ENCODE data around the gene MAST1.
"Not testable (repeated sequence)": the region's sequence is repeated elsewhere in the genome, so short reads cannot be mapped to it uniquely, and the experiment has no call there.

Gene MAST1

GRCh38 chr19:12872941-12873890, 34.9 kb downstream of the MAST1 start:
- peak; percentile 72 for DNase-seq

- no peak for DNase-seq
Observed at GRCh38 chr19:12873891-12874745, 35.8 kb downstream of the MAST1 start.

DNA sequence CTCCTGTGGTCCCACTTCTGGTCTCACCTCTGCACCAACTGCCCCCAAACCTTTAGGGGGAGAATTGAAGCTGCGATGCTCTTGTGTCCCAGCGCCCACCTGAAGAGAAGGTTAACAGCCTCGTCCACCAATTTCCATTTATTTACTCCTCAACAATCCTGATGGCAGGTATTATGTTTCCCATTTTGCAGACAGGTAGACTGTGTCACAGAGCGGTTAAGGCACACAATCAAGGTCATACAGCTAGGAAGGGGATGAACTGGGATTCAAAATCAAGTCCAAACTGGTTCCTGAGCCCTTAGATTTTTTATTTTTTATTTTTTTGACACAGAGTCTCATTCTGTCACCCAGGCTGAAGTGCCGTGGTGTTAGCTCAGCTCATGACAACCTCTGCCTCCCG, 36.8 kb downstream of the MAST1 start:
- DNase-seq, result no peak

DNA sequence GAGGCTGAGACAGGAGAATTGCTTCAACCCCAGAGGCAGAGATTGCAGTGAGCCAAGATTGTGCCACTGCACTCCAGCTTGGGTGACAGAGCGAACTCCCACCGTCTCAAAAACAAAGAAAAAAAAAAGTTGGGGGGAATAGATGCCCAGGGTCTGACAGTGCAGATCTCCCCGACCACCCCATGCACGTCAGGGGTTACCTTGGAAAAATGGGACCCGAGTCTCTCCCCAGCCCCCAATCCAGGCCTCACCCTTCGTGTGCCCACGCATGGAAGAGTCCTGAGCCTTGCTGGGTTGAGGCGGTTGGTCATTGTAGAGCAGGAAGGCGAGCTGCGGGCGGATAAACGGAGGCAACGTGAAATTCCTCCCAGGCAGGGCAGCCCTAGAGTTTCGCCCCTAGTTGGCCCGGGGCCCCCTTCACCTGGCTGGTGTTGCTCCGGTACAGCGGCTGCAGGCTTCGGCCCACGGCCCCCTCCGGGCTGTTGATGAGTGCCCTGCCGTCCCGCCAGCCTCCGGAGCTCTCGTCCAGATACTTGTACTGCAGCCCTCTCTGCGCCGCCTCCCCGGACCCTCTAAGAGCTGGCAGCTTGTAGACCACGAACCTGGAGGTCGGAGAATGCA, 42.3 kb downstream of the MAST1 start:
- no peak for DNase-seq

- DNase-seq, result peak; percentile 91
Observed at GRCh38 chr19:12881172-12881808, 43.0 kb downstream of the MAST1 start, which contains the start of gene DNASE2. Gene DNASE2 (minus strand): TSS chr19:12881449. CDS start chr19:12881375, 74 bp downstream.

- no peak for DNase-seq
Observed at GRCh38 chr19:12882589-12882988, 44.3 kb downstream of the MAST1 start.

DNA sequence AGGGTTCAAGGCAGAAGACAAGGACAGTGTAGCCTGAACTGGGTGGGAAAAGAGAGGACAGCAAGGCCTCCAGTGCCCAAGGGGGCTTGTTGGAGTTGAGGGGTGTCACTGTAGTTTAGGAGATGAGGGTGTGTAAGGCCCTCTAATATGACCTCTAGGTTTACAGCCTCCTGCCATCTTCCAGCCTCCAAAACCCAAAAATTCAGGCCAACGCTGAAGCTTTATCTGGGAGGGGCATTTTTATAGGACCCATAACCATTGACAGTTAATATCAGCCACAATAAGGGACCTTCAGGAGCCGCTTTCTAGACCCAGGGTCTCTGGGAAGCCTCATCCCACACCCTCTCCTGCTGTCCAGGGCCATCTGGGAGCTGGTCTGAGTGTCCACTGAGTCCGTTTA, 45.9 kb downstream of the MAST1 start:
- no peak for DNase-seq

DNA sequence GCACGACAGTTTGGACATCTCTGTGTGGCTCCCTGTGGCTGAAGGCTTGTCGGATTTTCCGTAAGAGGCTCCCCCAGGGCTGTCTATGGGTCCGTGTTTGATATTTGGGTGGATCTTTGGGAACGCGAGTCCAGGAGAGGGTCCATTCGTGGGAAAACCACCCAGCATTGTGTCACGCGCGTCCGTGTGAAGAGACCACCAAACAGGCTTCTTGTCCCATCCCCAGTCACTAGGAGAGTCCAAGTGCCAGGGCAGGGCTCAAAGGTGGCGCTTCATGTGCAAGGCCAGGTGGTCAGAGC, 46.3 kb downstream of the MAST1 start:
- DNase-seq, result no peak

DNA sequence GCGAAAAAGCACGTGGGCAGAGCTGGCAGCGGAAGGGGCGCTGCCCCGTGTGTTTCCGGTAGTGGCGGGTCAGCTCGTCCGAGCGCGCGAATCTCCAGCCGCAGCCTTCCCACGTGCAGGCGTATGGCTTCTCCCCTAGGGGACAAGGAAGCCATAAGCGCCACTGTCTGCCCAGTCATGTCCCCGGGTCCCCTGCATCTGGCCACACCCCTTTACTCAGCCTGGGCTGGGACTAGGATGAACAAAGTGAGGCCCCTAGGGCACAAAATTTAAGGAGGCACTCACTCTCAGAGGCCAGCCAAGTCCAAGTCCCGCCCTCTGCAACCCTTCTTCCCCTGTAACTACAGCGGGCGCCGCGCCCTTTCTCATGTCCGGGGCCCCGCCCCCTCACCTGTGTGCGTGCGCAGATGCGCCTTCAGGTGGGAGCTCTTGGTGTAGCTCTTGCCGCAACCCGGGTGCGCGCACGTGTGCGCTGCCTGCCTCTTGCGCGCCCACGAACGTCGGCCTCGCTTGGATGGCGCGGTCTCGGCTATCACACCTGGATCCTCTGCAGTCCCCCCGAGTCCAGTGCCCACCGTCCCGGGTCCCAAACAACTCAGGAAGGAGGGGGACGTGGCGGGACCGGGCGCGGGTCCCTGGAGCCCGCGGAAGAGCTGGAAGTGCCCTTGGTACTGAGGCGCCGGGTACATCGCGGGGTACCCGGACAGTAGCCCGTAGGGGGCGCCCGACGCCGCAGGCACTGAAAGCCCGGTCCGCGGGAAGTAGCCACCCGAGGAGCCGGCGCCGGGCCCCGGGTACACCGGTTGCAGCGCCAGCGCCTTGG, 46.8 kb downstream of the MAST1 start:
- peak; percentile 95 for DNase-seq

DNA sequence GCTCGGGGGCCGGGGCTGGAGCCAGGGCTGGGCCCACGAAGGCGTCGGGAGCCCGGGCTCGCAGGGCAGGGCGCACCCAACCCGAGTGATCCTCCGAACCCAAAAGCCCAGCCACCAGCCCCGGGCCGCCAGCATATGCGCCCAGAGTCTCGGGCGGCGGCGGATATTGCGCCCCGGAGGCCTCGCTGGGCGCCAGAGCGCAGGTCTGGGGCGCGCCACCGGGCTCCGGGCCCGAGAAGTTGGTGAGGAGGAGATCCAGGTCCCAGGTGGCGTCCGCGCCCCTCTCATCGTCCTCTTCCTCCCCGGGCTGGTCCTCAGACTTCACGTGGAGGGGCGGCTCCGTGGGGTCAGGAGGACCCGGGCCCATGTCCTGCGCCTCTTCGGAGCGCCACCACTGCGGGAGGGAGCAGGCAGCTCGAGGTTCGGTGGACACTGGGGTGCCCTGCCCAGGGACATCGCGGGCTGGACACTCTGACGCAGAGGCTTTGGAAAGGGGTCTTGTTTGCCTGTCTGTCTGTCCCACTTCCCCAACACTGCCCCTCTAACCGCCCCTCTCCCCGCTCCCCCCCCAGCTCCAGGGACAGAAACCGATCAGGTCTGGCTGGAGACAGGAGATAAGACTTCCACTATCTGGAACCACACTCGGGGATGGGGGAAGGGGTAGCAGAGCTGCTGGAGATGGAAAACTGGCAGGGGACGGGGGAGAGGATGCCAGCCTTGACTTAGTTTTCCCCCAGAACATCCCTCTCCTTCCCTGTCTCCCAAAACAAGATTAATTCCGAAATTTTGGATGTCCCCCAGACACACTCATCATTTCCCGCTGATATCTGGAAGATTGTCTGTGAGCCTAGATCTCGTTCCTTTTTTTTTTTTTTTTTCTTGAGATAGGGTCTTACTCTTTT, 47.7 kb downstream of the MAST1 start:
- DNase-seq, result no peak

- DNase-seq, result no peak
Observed at GRCh38 chr19:12886651-12886968, 48.3 kb downstream of the MAST1 start.

DNA sequence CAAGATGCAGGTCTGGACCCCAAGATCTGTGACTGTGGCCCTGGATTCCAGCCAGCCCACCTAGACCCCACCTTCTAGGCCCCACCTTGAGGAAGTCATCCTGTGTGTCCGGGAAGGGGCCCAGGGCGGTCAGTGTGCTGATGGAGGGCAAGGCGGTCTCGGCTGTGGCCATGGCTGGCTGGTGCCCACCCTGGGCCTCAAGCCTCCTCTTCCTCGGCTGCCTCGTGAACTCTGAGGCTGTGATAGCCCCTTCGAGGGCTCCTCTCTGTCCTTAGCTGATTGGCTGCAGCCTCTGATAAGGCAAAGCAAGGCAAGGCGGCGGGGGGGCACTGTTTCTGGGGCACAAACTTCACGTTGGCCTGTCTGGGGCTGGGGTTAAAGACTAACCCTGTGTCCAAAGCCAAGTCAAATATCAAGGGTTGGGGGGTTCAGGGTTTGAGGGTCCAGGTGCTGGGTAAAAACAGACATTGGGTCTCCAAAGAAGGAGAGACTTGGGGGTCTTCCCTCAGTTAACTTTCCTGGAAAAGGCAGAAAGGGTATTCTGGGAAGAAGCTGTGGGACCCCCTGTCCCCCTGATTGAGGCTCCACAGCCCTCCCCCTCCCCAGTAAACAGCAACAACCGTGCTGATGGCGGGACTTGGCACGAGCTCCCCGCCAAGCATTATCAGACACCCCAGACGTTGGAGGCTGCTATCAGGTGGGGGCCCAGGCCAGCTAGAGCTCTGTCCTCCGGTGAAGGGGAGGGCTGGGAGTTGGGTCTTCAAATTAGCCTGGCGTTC, 48.8 kb downstream of the MAST1 start, which contains the start of gene KLF1:
Gene KLF1 (minus strand): TSS at position 233 of the 779 bp plus-strand sequence. CDS start 61 bp downstream, at position 172.
- DNase-seq, result no peak

- DNase-seq, result no peak
Observed at GRCh38 chr19:12888006-12888603, 49.8 kb downstream of the MAST1 start.

DNA sequence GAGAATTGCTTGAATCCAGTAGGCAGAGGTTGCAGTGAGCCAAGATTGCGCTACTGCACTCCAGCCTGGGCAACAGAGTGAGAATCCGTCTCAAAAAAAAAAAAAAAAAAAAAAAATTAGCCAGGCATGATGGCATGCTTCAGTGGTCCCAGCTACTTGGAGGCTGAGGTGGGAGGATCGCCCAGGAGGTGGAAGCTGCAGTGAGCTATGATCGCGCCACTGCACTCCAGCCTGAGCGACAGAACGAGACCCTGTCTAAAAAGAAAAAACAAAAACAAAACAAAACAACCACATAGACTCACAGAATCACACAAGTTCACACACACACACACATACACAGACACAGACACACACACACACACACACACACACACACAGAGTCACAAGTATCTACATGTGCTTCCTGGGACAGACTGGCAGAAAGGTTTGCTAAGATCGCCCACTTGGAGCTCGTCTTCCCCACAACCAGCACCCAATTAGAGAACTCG, 52.0 kb downstream of the MAST1 start:
- DNase-seq, result not testable (repeated sequence)

DNA sequence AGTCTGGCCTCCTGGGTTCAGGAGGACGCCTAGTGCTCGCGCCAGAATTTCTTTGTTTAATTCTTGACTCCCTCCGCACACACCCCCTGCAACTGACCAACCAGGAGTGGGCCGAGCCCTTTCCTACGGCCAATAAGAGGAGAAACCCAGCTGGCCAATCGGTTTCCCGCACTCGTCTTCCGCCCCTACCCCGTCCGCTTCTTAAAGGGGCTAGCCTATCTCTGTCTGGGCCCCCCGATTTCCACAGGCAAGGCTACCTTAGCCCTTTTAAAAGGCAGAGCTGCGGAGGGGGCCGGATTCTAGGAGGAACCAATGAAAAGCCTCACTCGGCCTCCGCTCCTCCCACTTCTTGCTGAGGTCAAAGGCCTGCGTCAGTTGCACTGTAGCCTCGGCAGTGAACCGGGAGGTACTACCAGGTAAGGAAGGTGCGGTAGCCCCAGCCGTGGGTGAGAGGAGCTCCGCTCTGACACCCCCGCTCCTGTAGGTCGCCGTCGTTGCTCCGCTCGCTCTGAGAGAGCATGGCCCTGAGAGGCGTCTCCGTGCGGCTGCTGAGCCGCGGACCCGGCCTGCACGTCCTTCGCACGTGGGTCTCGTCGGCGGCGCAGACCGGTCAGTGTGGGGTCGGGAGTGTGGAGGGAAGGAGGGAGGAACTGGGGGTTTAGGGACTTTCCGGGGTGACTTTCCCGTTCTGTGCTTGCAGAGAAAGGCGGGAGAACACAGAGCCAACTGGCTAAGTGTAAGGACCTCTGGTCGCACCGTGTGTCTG, 52.7 kb downstream of the MAST1 start, which contains the start of gene GCDH:
Gene GCDH (plus strand): TSS at position 374 of the 766 bp plus-strand sequence. CDS start 145 bp downstream, at position 519.
- DNase-seq, result peak; percentile 98

DNA sequence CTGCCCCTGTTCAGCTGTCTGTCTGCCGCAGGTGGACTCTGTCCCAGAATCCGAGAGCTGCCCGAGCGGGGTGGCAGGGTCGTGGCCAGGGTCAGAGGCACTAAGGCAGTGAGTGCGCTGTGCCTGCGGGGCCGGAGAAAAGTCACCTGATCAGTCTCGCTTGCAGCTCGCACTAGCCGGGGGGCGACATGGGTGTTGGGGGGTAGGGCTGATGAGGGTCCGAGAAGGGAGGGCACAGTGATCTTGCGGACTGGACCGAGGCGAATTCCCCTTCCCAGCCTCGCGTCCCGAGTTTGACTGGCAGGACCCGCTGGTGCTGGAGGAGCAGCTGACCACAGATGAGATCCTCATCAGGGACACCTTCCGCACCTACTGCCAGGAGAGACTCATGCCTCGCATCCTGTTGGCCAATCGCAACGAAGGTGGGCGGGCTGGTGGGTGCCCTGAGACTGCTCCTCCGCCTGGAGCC, 53.3 kb downstream of the MAST1 start:
- no peak for DNase-seq

GRCh38 chr19:12893582-12893981, 55.3 kb downstream of the MAST1 start:
- no peak for DNase-seq

DNA sequence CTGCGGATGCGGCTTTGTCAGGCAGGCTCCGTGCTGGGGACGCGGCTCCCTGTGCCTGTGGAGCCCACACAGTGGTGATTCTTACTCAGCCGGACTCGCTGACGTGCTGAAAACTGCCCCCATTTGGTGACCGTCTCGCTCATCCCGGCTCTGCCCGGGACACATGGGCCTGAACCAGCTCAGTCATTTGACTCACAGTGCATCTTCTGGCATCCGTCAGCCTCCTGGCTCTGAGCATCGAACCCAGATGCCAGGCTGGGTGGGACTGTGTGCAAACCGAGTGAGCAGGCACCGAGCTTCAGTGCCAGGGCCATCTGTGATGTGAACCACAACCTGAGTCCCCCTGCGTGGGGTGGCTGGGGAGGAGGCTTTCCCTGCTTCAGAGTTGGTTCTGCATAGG, 58.1 kb downstream of the MAST1 start:
- no peak for DNase-seq

Data from stimulated activated CD4-positive, alpha-beta T cell treated with anti-CD3 and anti-CD28 coated beads, Interleukin-1b, Interleukin-23, amount 100 ng/mL, for 48 hours (primary cell).